ENCODE data around the gene KCNH2.

GRCh38 chr7:150993511-150993910 lies 15.4 kb upstream of the KCNH2 start:
- TF ChIP-seq, protein P1, sequence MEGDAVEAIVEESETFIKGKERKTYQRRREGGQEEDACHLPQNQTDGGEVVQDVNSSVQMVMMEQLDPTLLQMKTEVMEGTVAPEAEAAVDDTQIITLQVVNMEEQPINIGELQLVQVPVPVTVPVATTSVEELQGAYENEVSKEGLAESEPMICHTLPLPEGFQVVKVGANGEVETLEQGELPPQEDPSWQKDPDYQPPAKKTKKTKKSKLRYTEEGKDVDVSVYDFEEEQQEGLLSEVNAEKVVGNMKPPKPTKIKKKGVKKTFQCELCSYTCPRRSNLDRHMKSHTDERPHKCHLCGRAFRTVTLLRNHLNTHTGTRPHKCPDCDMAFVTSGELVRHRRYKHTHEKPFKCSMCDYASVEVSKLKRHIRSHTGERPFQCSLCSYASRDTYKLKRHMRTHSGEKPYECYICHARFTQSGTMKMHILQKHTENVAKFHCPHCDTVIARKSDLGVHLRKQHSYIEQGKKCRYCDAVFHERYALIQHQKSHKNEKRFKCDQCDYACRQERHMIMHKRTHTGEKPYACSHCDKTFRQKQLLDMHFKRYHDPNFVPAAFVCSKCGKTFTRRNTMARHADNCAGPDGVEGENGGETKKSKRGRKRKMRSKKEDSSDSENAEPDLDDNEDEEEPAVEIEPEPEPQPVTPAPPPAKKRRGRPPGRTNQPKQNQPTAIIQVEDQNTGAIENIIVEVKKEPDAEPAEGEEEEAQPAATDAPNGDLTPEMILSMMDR (IDR thresholded peaks at IDR 0.05) = no peak
- TF ChIP-seq EZH2 (IDR thresholded peaks at IDR 0.05; ENCODE audit: borderline replicate concordance, insufficient read depth, low read depth, low read length, poor library complexity, severe bottlenecking) = no peak
